ENCODE data around the gene STX10. TPM values are rescaled to one million over a fixed set of nuclear protein-coding genes. Genes with fewer than 3 reads are reported as not detected.

The STX10 gene
- total RNA-seq, 1 experiment from 2014 or later, result 43.6 TPM

- DNase-seq (ENCODE audit: low read depth, low spot score) (no peak), ATAC-seq (no peak)
- ChIA-PET CTCF (no interaction called here), POLR2A (no interaction called here)
- Histone ChIP-seq H3K27ac (ENCODE audit: low read length) (no peak overlapping the region), H3K27me3 (ENCODE audit: control insufficient read depth, insufficient read depth, low read length) (no peaks in the 10 kb centered on the region), H3K4me1 (ENCODE audit: control insufficient read depth, insufficient read depth, low read length) (no peaks in the 10 kb centered on the region), H3K9me3 (ENCODE audit: control insufficient read depth, insufficient read depth, low read depth, low read length) (no peaks in the 10 kb centered on the region), H3K4me3 (ENCODE audit: low read depth in 2 of 2, low read length in 2 of 2) (no peak overlapping the region), H3K36me3 (ENCODE audit: control insufficient read depth, insufficient read depth, low read length) (no peaks in the 10 kb centered on the region; the same call in 1 of the 2 replicates)
- in situ Hi-C loops (cut with HindIII; ENCODE audit: low pct_unique_long_range_greater_than_20kb, low sequenced_read_pairs) (no loop called here), intact Hi-C loops (cut with micrococcal nuclease; ENCODE audit: unreplicated experiment) (no loop called here)
- no TSS peak for BruUV-seq (replicated peaks)
- no peak for TF ChIP-seq POLR2AphosphoS5 (IDR thresholded peaks at IDR 0.05; ENCODE audit: low read depth, low read length)
Observed at GRCh38 chr19:13135068-13136062, 14.8 kb downstream of the STX10 start.

GRCh38 chr19:13134626-13135025 is 15.5 kb downstream of the STX10 start:
- Histone ChIP-seq H3K4me1 (ENCODE audit: control insufficient read depth, insufficient read depth, low read length) (no peaks in the 10 kb centered on the region), H3K36me3 (ENCODE audit: control insufficient read depth, insufficient read depth, low read length) (no peaks in the 10 kb centered on the region; the same call in 1 of the 2 replicates), H3K27ac (ENCODE audit: low read length) (no peak overlapping the region), H3K4me3 (ENCODE audit: low read depth in 2 of 2, low read length in 2 of 2) (no peak overlapping the region), H3K9me3 (ENCODE audit: control insufficient read depth, insufficient read depth, low read depth, low read length) (no peaks in the 10 kb centered on the region), H3K27me3 (ENCODE audit: control insufficient read depth, insufficient read depth, low read length) (no peaks in the 10 kb centered on the region)
- ChIA-PET CTCF (no interaction called here), POLR2A (no interaction called here)
- intact Hi-C loops (cut with micrococcal nuclease; ENCODE audit: unreplicated experiment), result no loop called here
- TF ChIP-seq REST (IDR thresholded peaks at IDR 0.05; ENCODE audit: insufficient read depth in 1 of 2, low read depth in 2 of 2, low read length in 1 of 2) (no peak), CTCF (IDR thresholded peaks at IDR 0.05) (no peak), TCF7L2 (IDR thresholded peaks at IDR 0.05; ENCODE audit: low read depth, low read length) (no peak), SIN3A (IDR thresholded peaks at IDR 0.05; ENCODE audit: borderline replicate concordance, insufficient read depth, low read depth, low read length) (no peak)
- ATAC-seq (no peak), DNase-seq (ENCODE audit: low read depth, low spot score) (no peak)
- no TSS peak for BruUV-seq (replicated peaks)
- in situ Hi-C loops (cut with HindIII; ENCODE audit: low pct_unique_long_range_greater_than_20kb, low sequenced_read_pairs), result no loop called here

Data from Panc1 (cell line).